GM21360 (cell line): ENCODE data around the gene SETD2.
"Not testable (repeated sequence)": the region's sequence is repeated elsewhere in the genome, so short reads cannot be mapped to it uniquely, and the experiment has no call there.

Source experiments
- ATAC-seq: cut with Tn5 transposase; IDR thresholded peaks from one replicate; pipeline ENCODE4 v1.9.1; 2021; ENCODE audit warnings: mild to moderate bottlenecking, moderate library complexity; ENCODE audit not compliant: unreplicated experiment

Gene SETD2, protein sequence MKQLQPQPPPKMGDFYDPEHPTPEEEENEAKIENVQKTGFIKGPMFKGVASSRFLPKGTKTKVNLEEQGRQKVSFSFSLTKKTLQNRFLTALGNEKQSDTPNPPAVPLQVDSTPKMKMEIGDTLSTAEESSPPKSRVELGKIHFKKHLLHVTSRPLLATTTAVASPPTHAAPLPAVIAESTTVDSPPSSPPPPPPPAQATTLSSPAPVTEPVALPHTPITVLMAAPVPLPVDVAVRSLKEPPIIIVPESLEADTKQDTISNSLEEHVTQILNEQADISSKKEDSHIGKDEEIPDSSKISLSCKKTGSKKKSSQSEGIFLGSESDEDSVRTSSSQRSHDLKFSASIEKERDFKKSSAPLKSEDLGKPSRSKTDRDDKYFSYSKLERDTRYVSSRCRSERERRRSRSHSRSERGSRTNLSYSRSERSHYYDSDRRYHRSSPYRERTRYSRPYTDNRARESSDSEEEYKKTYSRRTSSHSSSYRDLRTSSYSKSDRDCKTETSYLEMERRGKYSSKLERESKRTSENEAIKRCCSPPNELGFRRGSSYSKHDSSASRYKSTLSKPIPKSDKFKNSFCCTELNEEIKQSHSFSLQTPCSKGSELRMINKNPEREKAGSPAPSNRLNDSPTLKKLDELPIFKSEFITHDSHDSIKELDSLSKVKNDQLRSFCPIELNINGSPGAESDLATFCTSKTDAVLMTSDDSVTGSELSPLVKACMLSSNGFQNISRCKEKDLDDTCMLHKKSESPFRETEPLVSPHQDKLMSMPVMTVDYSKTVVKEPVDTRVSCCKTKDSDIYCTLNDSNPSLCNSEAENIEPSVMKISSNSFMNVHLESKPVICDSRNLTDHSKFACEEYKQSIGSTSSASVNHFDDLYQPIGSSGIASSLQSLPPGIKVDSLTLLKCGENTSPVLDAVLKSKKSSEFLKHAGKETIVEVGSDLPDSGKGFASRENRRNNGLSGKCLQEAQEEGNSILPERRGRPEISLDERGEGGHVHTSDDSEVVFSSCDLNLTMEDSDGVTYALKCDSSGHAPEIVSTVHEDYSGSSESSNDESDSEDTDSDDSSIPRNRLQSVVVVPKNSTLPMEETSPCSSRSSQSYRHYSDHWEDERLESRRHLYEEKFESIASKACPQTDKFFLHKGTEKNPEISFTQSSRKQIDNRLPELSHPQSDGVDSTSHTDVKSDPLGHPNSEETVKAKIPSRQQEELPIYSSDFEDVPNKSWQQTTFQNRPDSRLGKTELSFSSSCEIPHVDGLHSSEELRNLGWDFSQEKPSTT (N-terminal part only)

DNA sequence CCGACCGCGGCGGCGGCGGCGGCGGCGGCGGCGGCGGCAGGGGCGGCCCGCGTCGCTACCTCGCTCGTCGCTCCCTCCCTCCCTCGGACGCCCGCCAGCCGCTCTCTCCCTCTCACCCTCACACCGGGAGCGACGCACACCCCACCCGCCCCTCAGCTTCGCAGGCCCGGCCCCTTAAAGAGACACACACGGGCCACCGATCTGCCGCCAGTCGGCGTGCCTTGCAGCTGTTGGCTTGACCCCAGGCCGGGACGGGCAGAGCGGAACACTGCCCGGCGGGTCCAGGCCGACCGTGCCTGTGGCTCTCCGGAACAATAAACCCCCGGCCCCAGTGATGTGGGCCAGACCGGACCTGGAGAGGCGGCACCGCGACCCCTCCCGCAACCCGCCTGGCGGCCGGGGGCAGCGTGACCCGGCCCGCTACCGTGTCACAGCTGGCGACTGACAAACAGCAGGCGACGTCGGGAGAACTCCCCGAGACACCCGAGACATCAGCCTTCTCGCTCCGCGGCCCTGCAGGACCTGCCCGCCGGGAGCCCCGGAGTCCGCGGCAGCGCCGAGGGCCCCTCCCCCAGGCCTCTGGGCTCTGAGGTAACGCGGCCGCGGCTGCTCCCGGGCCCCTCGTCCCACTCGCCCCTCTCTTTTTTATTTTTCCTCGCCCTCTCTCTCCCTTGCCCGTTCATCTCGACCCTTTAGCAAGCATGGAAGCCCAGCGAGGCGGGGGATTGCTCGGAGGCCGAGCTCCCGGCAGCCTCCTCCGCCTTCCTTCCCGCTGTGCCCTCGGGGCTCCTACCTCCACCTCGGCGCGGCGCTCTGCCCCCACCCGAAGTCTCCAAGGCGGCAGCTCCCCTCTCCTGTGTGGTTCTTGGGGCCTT, at the start of gene SETD2:
Gene SETD2 (minus strand): TSS at position 107 of the 875 bp plus-strand sequence. CDS start 189 bp downstream, outside the sequence.
- peak; percentile 52 for ATAC-seq

DNA sequence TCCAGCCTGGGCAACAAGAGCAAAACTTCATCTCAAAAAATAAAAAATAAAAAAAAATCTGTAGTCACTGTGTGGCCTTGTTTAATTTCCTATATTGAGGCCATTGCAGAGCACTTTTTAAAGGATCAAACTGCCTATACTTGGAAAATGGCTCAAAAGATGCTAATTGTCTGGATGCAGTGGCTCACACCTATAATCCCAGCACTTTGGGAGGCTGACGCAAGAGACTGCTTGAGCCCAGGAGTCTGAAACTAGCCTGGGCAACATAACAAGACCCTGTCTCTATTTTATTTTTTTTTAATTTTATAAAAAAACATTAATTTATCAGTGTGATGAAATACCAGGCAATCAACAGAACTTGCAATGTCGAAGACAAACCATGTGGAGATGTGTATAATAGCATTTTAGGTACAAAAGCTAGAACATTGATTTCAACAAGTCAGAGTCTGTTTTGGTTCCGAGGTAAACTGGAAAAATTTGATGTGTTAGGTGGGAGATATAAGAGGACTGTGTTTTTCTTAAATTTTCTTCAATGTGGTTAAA, 47.0 kb upstream of the SETD2 start:
- ATAC-seq, result no peak

DNA sequence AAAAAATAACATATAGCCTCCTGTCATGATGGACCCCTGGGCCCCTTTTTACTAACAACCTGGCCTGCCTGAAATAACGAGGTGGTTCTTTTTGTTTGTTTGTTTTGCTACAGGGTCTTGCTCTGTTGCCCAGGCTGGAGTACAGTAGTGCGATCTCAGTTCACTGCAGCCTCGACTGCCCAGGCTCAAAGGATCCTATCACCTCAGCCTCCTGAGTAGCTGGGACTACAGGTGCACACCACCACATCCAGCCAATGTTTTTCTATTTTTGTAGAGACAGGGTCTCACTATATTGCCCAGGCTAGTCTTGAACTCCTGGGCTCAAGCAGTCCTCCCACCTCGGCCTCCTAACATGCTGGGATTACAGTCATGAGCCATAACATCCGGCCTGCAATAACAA, 42.1 kb upstream of the SETD2 start:
- not testable (repeated sequence) for ATAC-seq

DNA sequence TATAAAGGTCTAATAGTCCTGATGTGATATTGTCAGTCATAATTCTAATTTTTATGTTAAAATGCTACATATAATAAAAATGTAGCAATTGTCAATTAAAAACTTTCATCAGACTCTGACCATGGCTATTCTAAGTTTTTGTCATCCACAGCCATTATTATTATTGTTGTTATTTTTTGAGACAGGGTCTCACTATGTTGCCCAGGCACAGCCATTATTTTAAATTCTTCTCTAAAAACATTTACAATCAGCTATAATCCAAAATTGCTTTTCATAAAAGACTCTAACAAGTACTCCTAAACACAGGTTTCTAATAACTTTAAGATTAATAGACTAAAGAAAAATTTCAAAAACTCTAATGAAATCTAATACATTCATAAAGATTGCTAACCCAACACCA, 41.0 kb upstream of the SETD2 start:
- no peak for ATAC-seq

DNA sequence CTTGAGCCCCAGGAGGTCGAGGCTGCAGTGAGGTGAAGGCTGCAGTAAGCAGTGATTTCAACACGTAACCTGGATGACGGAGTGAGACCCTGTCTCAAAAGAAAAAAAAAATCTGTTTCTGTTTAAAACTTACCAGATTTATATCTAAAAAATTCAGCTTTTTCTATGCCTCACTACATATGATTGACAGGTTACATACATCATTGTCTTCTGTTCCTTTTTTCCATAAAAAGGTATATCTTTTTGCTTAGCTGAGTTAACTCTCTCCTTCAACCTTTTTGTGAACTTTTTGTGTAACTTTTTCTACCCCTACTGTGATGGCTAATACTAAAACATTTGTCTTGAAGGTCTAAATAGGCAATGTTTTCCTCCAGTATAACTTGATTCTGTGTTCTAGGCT, 38.6 kb upstream of the SETD2 start:
- ATAC-seq, result no peak

DNA sequence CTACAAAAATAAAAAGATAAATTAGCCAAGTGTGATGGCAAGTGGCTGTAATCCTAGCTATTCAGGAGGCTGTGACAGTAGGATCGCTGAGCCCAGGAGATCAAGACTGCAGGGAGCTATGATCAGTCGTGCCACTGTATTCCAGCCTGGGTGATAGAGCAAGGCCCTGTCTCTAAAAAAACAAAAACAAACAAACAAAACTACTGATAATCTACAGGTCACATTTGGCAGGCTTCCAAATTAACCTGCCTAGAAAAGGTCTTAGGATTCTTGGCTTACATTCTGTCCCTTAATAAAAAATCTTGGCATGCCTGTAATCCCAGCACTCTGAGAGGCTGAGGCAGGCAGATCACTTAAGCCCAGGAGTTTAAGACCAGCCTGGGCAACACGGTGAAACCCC, 33.4 kb upstream of the SETD2 start:
- ATAC-seq, result no peak

DNA sequence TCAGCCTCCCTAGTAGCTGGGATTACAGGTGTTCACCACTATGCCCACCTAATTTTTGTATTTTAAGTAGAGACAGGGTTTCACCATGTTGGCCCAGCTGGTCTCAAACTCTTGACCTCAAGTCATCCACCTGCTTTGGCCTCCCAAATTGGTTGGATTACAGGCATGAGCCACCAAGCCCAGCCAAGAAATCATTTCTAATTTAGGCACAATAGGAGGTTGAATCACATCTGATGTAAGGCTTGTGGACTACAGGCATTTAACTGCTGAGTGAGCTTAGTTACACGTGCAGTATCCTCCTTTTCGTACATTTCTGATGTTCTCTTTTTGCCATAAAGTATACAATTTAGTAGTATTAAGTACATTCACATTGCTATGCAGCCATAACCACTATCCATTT, 31.1 kb upstream of the SETD2 start:
- ATAC-seq, result no peak

DNA sequence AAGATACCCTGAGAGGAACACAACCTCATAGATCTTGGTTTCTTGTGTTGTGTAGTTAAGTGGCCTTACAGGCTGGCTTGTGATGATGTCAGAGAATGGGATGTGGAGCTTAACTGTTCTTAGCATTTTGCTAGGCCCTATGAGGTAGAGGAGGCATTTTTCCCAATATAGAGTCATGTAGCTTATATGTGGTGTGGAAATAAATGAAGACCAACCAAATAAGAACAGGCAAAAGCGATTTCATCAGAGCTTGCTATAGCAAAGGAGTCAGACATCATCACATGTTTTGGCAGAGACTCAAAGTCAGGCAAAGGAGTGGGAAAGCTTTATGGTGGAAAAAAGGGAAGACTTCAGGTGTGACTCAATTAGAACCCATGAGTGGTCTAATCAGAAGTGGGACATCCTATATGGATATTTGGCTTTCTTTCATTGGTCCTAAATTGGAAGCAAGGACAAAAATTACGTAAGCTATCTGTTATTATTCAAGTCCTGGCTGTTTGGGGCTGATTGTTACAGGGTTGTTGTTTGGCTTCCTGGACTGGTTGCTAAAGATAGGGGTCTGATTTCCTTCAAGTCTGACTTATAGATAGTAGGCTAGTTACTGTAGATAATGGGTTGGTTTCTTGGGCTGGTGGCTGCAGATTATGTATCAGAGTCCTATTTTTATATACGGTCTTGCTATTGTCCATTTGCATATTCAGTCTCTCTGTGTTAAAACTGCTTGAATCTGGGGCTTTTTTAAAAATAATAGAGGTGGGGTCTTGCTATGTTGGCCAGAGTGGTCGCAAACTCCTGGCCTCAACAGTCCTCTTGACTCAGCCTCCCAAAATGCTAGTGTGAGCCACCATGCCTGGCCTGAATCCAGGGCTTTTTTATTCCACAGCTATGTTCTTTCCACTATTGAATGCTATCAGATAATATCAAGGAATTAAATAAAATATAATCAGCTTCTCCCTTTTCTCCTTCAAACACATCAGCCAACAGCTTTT, 30.3 kb upstream of the SETD2 start:
- ATAC-seq, result no peak

DNA sequence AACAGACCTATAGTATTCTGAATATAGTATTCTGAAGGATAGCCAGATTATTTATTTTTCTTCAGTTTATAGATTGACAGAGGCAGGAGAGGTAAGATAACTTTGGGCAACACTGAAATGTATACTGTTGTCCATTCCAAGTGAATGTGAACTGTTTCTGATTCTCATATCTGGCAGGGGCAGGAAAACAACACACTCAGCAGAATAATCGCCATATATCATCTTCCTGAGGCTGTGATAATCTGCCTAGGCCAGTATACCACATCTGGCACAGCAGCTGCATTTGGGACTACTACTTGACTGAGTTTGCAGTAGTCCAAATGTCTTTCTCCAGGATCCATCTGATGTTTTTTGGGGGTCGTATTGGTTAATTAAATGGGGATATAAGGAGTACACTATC, 22.4 kb upstream of the SETD2 start:
- ATAC-seq, result no peak

DNA sequence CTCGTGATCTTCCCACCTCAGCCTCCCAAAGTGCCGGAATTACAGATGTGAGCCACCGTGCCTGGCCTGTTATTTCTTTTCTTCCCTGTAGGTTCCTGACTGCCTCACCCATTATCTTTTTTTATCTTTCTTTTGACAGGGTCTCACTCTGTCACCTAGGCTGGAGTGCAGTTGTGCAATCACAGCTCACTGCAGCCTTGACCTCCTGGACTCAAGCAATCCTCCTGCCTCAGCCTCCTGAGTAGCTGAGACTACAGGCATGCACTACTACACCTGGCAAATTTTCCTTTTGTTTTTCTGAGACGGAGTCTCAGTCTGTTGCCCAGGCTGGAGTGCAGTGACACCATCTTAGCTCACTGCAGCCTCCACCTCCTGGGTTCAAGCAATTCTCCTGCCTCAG, 17.8 kb upstream of the SETD2 start:
- not testable (repeated sequence) for ATAC-seq

DNA sequence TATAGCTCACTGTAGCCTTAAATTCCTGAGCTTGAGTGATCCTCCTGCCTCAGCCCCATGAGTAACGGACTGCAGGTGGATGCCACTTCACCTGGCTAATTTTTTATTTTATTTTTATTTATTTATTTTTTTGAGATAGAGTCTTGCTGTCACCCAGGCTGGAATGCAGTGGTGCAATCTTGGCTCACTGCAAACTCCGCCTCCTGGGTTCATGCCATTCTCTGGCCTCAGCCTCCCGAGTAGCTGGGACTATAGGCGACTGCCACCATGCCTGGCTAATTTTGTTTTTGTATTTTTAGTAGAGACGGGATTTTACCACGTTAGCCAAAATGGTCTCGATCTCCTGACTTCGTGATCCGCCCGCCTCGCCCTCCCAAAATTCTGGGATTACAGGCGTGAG, 16.1 kb upstream of the SETD2 start:
- not testable (repeated sequence) for ATAC-seq

DNA sequence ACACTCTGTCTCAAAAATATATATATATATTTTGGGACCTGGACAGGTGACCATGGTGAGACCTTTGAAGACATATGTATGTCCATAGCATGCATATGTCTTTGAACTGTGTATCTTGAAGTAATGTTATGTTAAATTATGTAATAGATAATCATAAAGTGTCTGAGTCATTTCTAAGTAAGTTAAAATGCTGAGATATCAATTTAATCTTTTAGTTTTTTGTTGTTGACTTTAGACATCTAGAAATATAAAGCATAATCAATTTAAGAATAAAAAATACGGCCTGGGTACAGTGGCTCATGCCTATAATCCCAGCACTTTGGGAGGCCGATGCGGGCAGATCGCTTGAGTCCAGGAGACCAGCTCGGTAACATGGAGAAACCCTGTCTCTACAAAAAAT, 12.7 kb upstream of the SETD2 start:
- no peak for ATAC-seq

DNA sequence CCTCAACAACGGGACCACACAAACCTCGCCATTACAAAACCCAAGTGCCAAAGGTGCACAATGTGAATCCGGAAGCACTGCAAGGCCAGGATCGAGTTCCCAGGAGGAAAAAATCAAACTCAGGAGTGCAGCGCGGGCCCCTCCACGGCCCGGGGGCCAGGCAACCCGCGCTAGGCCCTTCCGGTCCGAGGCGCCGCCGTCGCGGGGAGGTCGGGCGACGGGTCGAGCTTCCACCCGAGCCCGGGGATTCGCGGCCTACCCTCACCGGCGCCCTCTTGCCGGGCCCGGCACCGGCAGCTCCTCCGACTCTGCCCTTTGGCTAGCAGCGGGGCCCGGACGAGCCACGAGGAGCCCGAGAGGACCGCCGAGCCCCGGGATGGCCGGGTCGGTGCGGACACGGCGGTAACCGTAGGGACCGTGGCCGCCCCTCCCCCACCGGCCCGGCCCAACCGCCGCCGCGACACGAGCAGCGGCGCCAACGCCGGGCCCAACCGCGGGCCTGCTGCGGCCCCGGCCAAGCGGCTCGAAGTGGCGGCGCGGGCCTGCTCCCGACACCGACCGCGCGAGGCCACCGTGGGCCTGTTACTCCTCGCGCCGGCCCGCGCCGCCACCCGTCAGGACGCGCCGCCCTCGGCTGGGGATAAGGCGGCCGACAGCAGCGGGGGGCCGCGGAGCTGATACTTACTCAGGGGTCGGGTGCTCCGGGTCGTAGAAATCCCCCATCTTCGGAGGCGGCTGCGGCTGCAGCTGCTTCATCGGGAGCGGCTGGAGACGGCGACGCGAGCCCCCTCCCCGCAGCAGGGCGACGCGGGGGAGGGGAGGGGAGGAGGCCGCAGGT, 525 bp downstream of the SETD2 start:
- ATAC-seq, result peak; percentile 14

DNA sequence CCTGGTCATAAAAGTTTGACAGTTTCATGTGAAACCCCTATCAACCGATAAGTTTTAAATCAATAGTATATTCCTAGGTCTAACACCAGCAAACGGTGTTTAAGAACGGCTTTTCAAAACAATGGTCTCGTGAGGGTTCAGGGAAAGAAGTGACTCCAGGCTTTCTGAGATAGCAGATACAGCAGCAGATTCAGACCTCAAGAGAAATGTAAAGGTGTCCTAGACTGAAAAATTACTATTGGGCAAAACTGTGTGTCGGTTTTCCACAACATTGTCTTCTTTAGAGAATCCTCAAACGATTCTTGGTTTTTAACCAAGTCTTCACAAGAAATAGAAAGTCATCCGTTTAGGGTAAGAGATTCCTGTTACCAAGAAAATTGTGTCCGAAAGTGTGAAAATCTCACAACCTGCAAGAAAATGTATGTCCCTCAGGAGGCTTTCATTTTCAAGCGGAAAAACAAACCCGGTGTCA, 1.2 kb downstream of the SETD2 start:
- no peak for ATAC-seq

DNA sequence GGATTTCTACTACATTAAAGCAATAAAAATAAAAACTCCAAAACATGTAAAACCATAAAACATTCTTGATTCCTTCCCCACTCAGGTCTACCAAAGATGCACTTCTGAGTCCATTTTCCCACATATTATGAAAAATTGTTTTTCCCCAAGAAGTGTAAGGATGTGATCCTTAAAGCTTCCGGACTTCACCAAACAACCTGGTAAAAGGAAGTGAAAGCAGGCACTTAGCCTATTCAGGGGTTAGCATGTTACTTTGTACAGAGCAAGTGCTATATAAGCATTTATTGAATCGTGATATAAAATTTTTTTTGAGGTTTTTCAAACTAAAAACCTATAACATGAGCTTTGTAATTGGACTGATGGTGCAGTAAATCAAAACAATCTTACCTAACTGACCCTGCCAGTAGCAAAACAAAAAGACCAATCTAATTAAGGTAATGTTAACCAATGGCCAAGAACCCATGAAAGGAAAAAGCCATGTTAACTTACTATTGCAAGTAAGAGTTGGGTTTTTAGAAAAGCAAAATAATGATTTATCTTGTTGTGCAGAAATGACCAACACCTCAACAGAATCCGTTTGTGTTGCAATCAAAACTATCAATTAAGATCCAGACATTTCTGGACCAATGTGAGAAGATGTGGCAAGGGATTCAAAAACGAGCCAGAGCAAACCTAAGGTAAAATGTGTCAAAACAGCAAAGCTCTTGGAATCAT, 1.8 kb downstream of the SETD2 start:
- ATAC-seq, result no peak

DNA sequence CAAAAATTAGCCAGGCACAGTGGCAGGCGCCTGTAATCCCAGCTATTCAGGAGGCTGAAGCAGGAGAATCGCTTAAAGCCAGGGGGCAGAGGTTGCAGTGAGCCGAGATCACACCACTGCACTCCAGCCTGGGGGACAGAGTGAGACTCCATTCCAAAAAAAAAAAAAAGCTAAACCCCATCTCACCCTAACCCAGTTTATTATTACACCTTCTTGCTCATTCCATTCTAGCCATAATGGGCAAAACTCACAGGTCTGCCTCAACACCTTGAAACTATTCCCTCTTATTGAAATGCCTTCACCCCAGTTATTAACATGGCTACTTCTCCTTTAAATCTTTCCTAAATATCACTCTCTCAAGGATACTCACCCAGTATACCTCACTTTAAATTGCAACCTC, 4.1 kb downstream of the SETD2 start:
- no peak for ATAC-seq

DNA sequence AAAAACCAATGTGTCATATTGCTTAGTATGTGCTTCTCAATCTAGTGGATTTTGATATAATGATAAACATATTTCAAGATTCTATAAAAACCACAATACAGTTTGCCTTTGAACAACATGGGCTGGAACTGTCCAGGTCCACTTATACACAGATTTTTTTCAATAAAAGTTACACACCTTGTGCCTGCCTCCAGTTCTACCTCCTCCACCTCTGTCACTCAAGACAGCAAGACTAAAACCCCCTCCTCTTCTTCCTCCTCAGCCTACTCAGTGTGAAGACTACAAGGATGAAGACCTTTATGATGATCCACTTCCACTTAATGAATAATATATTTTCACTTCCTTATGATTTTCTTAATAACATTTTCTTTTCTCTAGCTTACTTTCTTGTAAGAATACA, 5.7 kb downstream of the SETD2 start:
- ATAC-seq, result no peak
